MM.1S (cell line): Measurements from ENCODE around the gene PCMTD2.
A peak's percentile ranks its signal among the peaks of the same experiment; 100 is the strongest.

Experiments
- DNase-seq: peaks from one replicate; pipeline ENCODE4 v3.0.0-alpha.2; 2015
- H2AFZ ChIP-seq: fragments of 300-600 bp; sonication (generic); 2 replicates; pipeline ENCODE4 v1.6.0; 2016; ENCODE audit warnings: antibody characterized with exemption, low read length
- H3F3A ChIP-seq: fragments of 300-600 bp; sonication (generic); 2 replicates; pipeline ENCODE4 v1.6.1; 2016; ENCODE audit warnings: mild to moderate bottlenecking, antibody characterized with exemption, low read length, moderate library complexity, mixed read lengths; ENCODE audit not compliant: insufficient read depth
- H3K27ac ChIP-seq: fragments of 300-600 bp; sonication (generic); 2 replicates; pipeline ENCODE4 v1.5.1; 2016; ENCODE audit warnings: mild to moderate bottlenecking, low read length
- H3K27me3 ChIP-seq: fragments of 300-600 bp; sonication (generic); replicated peaks from 2 replicates; pipeline ENCODE4 v1.6.0; 2016; ENCODE audit warnings: low read length; ENCODE audit not compliant: insufficient read depth
- H3K36me3 ChIP-seq: fragments of 300-600 bp; sonication (generic); replicated peaks from 2 replicates; pipeline ENCODE4 v1.6.1; 2016; ENCODE audit warnings: mild to moderate bottlenecking, low read length, mixed read lengths; ENCODE audit not compliant: insufficient read depth
- H3K4me1 ChIP-seq: fragments of 300-600 bp; sonication (generic); 2 replicates; pipeline ENCODE4 v1.6.1; 2016; ENCODE audit warnings: low read length, mixed read lengths
- H3K4me2 ChIP-seq: fragments of 300-600 bp; sonication (generic); 2 replicates; pipeline ENCODE4 v1.6.0; 2016; ENCODE audit warnings: low read depth, low read length
- H3K4me3 ChIP-seq: fragments of 300-600 bp; sonication (generic); 2 replicates; pipeline ENCODE4 v1.5.1; 2016; ENCODE audit warnings: low read length, mixed read lengths
- H3K79me2 ChIP-seq: fragments of 300-600 bp; sonication (generic); 2 replicates; pipeline ENCODE4 v1.6.1; 2016; ENCODE audit warnings: mixed run types, low read length, mixed read lengths
- H3K9ac ChIP-seq: fragments of 300-600 bp; sonication (generic); 2 replicates; pipeline ENCODE4 v1.6.1; 2016; ENCODE audit warnings: low read length, mixed read lengths
- H3K9me2 ChIP-seq: fragments of 300-600 bp; sonication (generic); replicated peaks from 2 replicates; pipeline ENCODE4 v1.6.1; 2016; ENCODE audit warnings: mild to moderate bottlenecking, low read length, mixed read lengths; ENCODE audit not compliant: insufficient read depth
- H3K9me3 ChIP-seq: fragments of 300-600 bp; sonication (generic); replicated peaks from 2 replicates; pipeline ENCODE4 v1.6.1; 2016; ENCODE audit warnings: mild to moderate bottlenecking, low read length, mixed read lengths; ENCODE audit not compliant: insufficient read depth
- H4K20me1 ChIP-seq: fragments of 300-600 bp; sonication (generic); 2 replicates; pipeline ENCODE4 v1.6.1; 2016; ENCODE audit warnings: mild to moderate bottlenecking, low read length, moderate library complexity, mixed read lengths; ENCODE audit not compliant: insufficient read depth
- EZH2 ChIP-seq: fragments of 300-600 bp; sonication (generic); optimal IDR thresholded peaks from 2 replicates; pipeline ENCODE3; 2017; ENCODE audit warnings: low read depth, mild to moderate bottlenecking, antibody characterized with exemption, low read length, mixed read lengths
- EZH2phosphoT487 ChIP-seq: fragments of 300-600 bp; sonication (generic); IDR thresholded peaks from 2 replicates; pipeline ENCODE4 v1.6.1; 2018; ENCODE audit warnings: antibody characterized with exemption, low read length
- TF ChIP-seq, protein P1 (sequence below): fragments of 300-600 bp; sonication (generic); IDR thresholded peaks from 2 replicates; pipeline ENCODE4 v1.5.1; 2016; ENCODE audit warnings: antibody characterized with exemption, low read length, mixed read lengths

The PCMTD2 gene

DNA sequence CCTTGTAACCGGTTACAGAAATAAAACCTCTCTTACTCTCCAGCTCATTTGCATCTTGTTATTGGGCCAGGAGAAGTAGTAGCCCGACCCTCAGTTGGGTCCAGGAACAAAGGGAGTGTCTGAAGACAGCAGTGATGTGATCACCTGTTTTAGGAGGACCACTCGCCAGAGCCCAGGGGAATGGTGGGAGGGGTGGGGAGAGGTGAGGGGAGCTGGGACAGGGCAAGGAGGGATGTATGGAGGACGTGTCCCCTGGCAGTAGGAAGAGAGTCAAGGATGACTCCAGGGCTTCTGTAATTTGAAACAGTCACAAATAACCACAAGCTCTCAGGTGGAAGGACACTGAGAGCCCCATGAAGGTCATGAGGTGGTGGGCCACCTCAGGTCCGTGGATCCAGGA is 1.4 kb upstream of the PCMTD2 start:
- no peaks in the 10 kb centered on the region for H3K9me2 ChIP-seq
- no peak overlapping the region for H2AFZ ChIP-seq
- peaks cover 28% of the 10 kb centered on the region for H3K27me3 ChIP-seq
- H3K9ac ChIP-seq, result no peak overlapping the region
- no peaks in the 10 kb centered on the region for H3K36me3 ChIP-seq
- H4K20me1 ChIP-seq, result no peaks in the 10 kb centered on the region
- TF ChIP-seq, protein P1, sequence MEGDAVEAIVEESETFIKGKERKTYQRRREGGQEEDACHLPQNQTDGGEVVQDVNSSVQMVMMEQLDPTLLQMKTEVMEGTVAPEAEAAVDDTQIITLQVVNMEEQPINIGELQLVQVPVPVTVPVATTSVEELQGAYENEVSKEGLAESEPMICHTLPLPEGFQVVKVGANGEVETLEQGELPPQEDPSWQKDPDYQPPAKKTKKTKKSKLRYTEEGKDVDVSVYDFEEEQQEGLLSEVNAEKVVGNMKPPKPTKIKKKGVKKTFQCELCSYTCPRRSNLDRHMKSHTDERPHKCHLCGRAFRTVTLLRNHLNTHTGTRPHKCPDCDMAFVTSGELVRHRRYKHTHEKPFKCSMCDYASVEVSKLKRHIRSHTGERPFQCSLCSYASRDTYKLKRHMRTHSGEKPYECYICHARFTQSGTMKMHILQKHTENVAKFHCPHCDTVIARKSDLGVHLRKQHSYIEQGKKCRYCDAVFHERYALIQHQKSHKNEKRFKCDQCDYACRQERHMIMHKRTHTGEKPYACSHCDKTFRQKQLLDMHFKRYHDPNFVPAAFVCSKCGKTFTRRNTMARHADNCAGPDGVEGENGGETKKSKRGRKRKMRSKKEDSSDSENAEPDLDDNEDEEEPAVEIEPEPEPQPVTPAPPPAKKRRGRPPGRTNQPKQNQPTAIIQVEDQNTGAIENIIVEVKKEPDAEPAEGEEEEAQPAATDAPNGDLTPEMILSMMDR, result no peak
- TF ChIP-seq EZH2phosphoT487, result no peak
- no peak for TF ChIP-seq EZH2
- peaks cover 32% of the 10 kb centered on the region for H3K79me2 ChIP-seq
- no peak overlapping the region for H3K4me2 ChIP-seq
- peaks cover 5% of the 10 kb centered on the region for H3K4me1 ChIP-seq
- DNase-seq, result no peak
- no peaks in the 10 kb centered on the region for H3K9me3 ChIP-seq
- H3K27ac ChIP-seq, result no peak overlapping the region
- H3F3A ChIP-seq, result no peaks in the 10 kb centered on the region
- H3K4me3 ChIP-seq, result no peak overlapping the region

DNA sequence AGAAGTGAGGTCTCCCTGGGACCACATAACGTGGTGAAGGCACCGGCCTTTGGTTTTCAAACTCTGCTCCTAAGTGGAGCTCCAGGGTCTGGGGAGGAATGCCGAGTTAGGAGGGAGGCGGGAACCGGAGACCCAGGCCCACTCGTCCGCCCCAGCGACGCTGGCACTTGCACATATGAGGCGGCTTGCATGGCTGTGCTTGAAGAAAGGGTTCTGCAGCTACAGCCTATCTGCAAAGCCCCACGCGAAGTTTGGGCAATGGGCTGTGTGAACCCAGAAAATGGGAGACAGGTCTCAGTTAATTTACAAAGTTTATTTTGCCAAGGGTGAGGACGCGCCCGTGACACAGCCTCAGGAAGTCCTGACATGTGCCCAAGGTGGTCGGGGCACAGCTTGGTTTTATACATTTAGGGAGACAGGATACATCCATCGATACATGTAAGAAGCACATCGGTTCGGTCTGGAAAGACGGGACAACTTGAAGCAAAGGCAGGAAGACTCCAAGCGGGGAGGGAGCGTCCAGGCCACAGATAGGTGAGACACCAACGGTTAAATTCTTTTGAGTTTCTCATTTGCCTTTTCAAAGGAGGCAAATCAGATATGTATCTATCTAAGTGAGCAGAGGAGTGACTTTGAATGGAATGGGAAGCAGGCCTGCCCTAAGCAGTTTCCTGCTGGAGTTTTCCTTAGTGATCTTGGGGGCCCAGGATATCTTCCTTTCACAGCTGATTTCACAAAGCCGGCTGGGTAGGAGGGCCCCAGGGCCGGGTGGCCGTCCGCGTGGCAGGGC is 782 bp upstream of the PCMTD2 start:
- peaks cover 22% of the 10 kb centered on the region for H3K27me3 ChIP-seq
- H3K4me3 ChIP-seq, result peak overlapping the region; percentile 72
- peaks cover 32% of the 10 kb centered on the region for H3K79me2 ChIP-seq
- H3K9me2 ChIP-seq, result no peaks in the 10 kb centered on the region
- no peaks in the 10 kb centered on the region for H3F3A ChIP-seq
- H2AFZ ChIP-seq, result peak overlapping the region; percentile 97
- H3K36me3 ChIP-seq, result no peaks in the 10 kb centered on the region
- TF ChIP-seq, protein P1, result no peak
- TF ChIP-seq EZH2phosphoT487, result no peak
- no peak for TF ChIP-seq EZH2
- H3K9ac ChIP-seq, result peak overlapping the region; percentile 54; the same call in 1 of the 2 replicates
- H3K4me1 ChIP-seq, result peaks cover 5% of the 10 kb centered on the region
- H3K9me3 ChIP-seq, result no peaks in the 10 kb centered on the region
- no peaks in the 10 kb centered on the region for H4K20me1 ChIP-seq
- H3K4me2 ChIP-seq, result peak overlapping the region; percentile 96
- no peak for DNase-seq
- H3K27ac ChIP-seq, result no peak overlapping the region

DNA sequence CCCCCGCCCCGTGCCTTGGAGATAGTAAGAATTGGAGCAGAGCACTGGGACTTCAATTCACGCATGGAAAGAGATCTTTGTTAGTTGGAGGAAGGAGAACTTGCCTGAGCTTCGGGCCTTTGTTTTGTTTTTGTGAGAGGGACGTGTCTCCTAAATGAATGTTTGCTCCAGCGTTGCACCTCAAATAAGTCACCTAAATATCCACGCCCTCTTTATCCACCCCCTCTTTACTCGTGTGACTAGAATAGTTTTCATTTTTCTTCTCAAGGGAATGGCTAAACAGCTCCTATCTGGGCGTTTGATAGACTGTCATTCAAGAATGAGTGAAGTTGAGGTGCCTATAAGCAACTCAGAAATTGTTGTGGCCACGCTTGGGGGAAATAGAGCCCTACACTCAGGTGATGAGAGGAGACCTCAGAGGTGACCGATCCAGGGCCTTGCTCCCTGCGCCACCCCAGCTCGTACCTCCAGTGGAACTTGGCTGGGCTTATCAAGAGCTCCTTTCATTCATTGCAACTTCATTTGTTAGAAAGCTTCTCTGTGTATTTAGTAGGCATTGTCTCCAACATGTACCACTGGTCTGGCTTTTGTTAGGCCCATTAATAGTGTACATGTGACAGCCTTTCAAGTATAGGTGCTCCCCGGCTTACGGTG is 861 bp downstream of the PCMTD2 start:
- Histone ChIP-seq H3K9me3 (no peaks in the 10 kb centered on the region), H3K4me2 (peak overlapping the region; percentile 64), H3K79me2 (peaks cover 32% of the 10 kb centered on the region), H3K9ac (peak overlapping the region; percentile 71; the same call in 1 of the 2 replicates), H3K9me2 (no peaks in the 10 kb centered on the region), H3K27me3 (peaks cover 5% of the 10 kb centered on the region), H3K4me3 (peak overlapping the region; percentile 88), H3K36me3 (no peaks in the 10 kb centered on the region), H3K4me1 (peaks cover 5% of the 10 kb centered on the region), H3K27ac (no peak overlapping the region; the same call in 1 of the 2 replicates), H2AFZ (peak overlapping the region; percentile 92), H4K20me1 (no peaks in the 10 kb centered on the region), H3F3A (no peaks in the 10 kb centered on the region)
- no peak for DNase-seq
- TF ChIP-seq EZH2, result no peak
- TF ChIP-seq EZH2phosphoT487, result no peak
- TF ChIP-seq, protein P1, result no peak
